ACC112 (cell line): Measurements from ENCODE around the gene OTOG.

Experiments
- H2AFZ ChIP-seq: fragments of 200-600 bp; sonication (generic); one replicate; pipeline ENCODE4 v1.6.0; 2017; ENCODE audit warnings: antibody characterized with exemption, low read length; ENCODE audit not compliant: unreplicated experiment
- H3K27ac ChIP-seq: fragments of 200-600 bp; sonication (generic); 2 replicates; pipeline ENCODE4 v1.5.1; 2014; ENCODE audit warnings: low read depth, mild to moderate bottlenecking, antibody characterized with exemption, low read length, moderate library complexity
- H3K27me3 ChIP-seq: fragments of 200-600 bp; sonication (generic); 2 replicates; pipeline ENCODE4 v1.6.1; 2014; ENCODE audit warnings: mild to moderate bottlenecking, antibody characterized with exemption, low read length, moderate library complexity, mixed read lengths; ENCODE audit not compliant: insufficient read depth
- H3K36me3 ChIP-seq: fragments of 200-600 bp; sonication (generic); 2 replicates; pipeline ENCODE4 v1.6.1; 2016; ENCODE audit warnings: mild to moderate bottlenecking, antibody characterized with exemption, low read length, moderate library complexity, mixed read lengths; ENCODE audit not compliant: insufficient read depth
- H3K4me1 ChIP-seq: fragments of 200-600 bp; sonication (generic); one replicate; pipeline ENCODE4 v1.6.1; 2016; ENCODE audit warnings: low read length, mixed read lengths; ENCODE audit not compliant: insufficient read depth, unreplicated experiment, control insufficient read depth
- H3K4me3 ChIP-seq: fragments of 200-600 bp; sonication (generic); 2 replicates; pipeline ENCODE4 v1.5.1; 2014; ENCODE audit warnings: mild to moderate bottlenecking, low read depth, low read length
- H3K79me2 ChIP-seq: fragments of 200-600 bp; sonication (generic); one replicate; pipeline ENCODE4 v1.6.0; 2016; ENCODE audit warnings: low read length; ENCODE audit not compliant: control insufficient read depth, unreplicated experiment, insufficient read depth

OTOG gene

DNA sequence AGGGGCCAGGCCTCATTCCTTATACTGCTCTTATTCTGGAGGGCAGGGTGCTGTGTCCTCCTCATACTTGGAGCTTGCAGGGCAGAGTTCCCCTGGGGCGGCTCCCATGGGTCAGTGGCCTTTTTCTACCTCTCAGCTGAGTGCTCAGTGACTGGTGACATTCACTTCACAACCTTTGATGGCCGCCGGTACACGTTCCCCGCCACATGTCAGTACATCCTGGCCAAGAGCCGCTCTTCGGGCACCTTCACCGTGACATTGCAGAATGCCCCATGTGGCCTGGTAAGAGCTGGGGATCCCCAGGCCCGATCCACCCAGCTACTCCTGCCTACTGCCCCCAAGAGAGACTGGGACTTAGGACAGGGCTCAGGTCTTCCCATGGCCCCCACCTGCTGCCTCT lies 14.5 kb downstream of the OTOG start:
- H3K4me3 ChIP-seq = no peak overlapping the region
- no peak overlapping the region for H2AFZ ChIP-seq
- no peaks in the 10 kb centered on the region for H3K4me1 ChIP-seq
- H3K27me3 ChIP-seq = peaks cover 64% of the 10 kb centered on the region
- H3K27ac ChIP-seq = no peak overlapping the region
- no peaks in the 10 kb centered on the region for H3K79me2 ChIP-seq
- H3K36me3 ChIP-seq = no peaks in the 10 kb centered on the region

DNA sequence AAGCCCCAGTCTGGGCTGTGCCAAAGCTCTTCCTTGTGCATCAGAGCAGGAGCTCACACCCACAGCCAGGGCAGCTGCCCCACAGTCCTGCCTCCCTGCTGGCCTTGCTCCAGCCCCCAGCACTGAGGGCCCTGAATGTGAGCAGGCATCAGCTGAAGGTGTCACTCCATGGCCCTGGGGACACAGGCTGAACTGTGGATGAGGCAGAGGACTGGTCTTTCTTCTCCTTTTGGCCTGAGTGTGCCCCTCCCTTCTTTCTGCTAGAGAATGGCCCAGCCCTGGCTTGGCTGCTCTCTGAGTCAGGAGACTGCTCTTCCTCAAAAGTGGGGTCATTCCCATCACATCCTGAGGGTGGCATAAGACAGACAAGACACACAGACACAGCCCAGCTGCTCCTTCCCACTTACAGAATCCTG lies 16.2 kb downstream of the OTOG start:
- Histone ChIP-seq H3K27me3 (peaks cover 58% of the 10 kb centered on the region), H3K27ac (no peak overlapping the region), H2AFZ (no peak overlapping the region), H3K4me1 (no peaks in the 10 kb centered on the region), H3K36me3 (no peaks in the 10 kb centered on the region), H3K4me3 (no peak overlapping the region), H3K79me2 (no peaks in the 10 kb centered on the region)

DNA sequence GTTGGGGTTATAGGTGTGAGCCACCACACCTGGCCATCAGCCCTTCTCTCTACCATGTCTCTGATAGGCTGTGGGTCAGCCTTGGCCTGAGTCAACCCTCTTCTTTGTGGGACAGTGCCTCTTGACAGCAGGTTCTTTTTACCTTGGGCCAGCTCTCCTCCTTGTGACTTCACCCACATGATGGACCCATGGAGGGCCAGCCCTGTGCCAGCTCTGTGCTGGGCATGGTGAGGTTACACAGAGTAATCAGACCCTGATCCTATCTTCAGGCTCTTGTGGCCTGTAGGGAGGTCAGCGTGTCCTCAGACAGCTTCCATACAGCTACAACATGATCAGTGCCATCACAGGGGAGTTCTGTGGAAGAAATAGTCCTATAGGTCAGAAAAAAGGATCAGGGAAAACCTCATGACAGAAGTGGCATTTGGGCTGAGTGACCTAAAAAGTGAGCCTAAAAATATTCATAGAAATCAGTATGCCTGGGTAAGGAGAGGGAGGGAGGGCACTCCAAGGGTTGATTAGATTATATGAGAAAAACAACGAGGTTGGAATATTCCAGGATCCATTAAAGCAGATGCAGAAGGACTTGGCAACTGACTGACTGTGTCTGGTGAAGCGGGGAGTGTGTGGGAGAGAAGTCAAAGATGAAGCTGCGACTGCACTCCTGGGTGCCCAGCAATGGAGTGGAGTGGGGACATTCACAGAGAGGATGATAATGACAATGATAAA lies 17.1 kb downstream of the OTOG start:
- no peaks in the 10 kb centered on the region for H3K36me3 ChIP-seq

DNA sequence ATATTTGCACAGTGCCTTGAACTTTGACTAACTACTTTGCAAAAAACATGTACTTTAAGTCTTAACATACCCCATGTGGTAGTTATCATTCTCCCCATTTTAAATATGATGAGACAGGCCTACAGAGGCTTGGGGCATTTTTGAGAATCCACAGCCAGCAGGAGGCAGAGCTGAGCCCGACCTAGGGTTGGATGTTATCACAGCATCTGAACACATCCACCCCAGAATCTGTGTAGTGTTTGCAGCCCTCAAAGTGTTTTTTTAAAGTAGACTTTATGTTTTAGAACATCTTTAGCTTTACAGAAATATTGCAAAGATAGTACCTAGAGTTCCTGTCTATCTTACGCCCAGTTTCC lies 17.6 kb downstream of the OTOG start:
- H3K27me3 ChIP-seq = peaks cover 59% of the 10 kb centered on the region
- H2AFZ ChIP-seq = no peak overlapping the region
- H3K27ac ChIP-seq = no peak overlapping the region
- no peak overlapping the region for H3K4me3 ChIP-seq
- H3K36me3 ChIP-seq = no peaks in the 10 kb centered on the region
- H3K4me1 ChIP-seq = no peaks in the 10 kb centered on the region
- H3K79me2 ChIP-seq = no peaks in the 10 kb centered on the region

More for the DNA sequence above, 17.1 kb downstream of the OTOG start:
- Histone ChIP-seq H2AFZ (no peak overlapping the region), H3K4me1 (no peaks in the 10 kb centered on the region), H3K27me3 (peaks cover 58% of the 10 kb centered on the region), H3K27ac (no peak overlapping the region), H3K4me3 (no peak overlapping the region), H3K79me2 (no peaks in the 10 kb centered on the region)

DNA sequence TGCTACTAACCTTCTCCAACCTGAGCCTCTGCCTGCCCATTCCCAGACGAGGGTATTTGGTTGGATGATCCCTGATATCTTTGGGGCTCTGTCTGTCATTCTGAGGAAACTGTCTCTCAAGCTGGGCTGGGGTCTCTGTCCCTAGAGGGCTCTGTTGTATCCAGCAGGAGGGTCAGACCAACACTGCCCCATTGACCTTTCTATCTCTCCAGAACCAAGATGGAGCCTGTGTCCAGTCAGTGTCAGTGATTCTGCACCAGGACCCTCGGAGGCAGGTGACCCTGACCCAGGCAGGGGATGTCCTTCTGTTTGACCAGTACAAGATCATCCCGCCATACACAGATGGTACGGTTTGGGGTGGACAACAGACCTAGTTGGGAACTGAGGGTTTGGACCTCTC lies 21.9 kb downstream of the OTOG start:
- Histone ChIP-seq H3K27ac (no peak overlapping the region), H2AFZ (no peak overlapping the region), H3K4me1 (no peaks in the 10 kb centered on the region), H3K79me2 (no peaks in the 10 kb centered on the region), H3K4me3 (no peak overlapping the region), H3K36me3 (no peaks in the 10 kb centered on the region), H3K27me3 (peaks cover 84% of the 10 kb centered on the region)

DNA sequence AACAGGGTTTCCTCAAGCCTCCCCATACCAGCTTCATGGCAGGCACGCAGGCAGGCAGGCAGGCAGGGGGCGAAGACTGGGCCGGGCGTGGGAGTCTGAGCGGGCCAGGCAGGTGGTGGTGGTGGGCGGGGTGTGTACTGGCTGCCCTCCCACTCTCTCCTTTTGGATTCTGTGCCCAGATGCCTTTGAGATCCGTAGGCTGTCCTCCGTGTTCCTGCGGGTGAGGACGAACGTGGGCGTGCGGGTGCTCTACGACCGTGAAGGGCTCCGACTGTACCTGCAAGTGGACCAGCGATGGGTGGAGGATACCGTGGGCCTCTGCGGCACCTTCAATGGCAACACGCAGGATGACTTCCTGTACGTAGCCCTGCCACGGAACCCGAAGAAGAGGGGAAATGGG lies 23.0 kb downstream of the OTOG start:
- Histone ChIP-seq H3K79me2 (no peaks in the 10 kb centered on the region), H2AFZ (no peak overlapping the region), H3K27ac (no peak overlapping the region), H3K27me3 (peaks cover 84% of the 10 kb centered on the region), H3K4me1 (no peaks in the 10 kb centered on the region), H3K4me3 (no peak overlapping the region), H3K36me3 (no peaks in the 10 kb centered on the region)

DNA sequence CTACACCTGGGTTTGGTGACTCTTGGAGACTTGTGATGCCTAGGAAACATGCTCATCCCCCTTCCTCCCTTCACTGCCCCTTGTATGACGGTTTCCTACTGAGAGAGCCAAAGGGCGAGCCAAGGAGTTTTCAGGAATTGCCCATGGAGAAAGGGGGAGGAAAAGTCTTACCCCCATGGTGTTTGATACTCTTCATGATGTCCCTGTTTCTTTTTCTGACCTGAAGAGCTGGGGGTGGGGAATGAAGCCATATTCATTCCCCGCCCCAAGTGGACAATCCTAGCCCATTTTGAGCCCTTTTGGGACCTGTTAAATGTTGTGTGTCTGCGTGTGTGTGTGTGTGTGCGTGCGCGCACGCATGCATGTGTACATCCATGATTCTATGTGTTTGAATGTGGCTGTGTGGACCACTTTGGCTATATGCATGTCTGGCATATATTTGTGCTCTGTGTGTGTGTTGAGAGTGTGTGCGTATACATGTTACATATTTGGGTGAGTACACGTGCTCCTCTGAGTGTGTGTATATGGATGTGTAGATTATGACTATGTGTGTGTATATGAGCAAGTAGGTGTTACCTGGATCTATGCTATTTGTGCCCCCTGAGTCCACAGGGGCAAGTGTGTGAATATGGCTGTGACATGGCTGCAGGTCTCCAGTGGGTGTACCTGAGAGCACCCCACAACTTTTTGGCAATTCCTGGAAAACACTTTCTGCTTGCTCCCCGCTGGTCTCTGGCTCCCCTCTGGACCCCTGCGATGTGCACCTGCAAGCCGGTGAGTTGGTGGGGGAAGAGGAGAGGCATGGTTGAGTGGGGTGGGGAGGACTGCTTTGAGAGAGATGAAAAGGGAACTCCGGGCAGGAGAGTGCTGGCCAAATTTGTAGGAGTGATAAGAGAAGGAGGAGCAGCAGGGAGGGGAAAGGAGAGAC lies 24.6 kb downstream of the OTOG start:
- Histone ChIP-seq H3K27ac (no peak overlapping the region), H3K4me3 (no peak overlapping the region), H2AFZ (no peak overlapping the region), H3K4me1 (no peaks in the 10 kb centered on the region), H3K36me3 (no peaks in the 10 kb centered on the region), H3K79me2 (no peaks in the 10 kb centered on the region), H3K27me3 (peaks cover 68% of the 10 kb centered on the region)

DNA sequence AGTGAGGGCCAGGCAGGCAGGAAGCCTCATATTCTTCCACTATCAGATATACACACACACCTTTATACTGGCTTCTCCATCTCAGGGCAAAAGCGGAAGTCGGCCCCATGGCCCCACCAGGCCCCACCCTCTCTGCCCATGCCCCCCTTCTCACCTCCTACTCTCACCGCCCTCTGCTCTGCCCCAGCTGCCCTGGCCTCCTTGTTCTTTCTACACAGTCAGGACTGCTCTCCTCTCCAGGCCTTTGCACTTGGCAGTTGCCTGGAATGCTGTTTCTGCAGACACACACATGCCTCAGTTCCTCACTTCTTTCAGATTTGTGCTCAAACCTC lies 25.3 kb downstream of the OTOG start:
- Histone ChIP-seq H3K4me3 (no peak overlapping the region), H3K27ac (no peak overlapping the region), H3K27me3 (peaks cover 63% of the 10 kb centered on the region), H3K79me2 (no peaks in the 10 kb centered on the region), H3K36me3 (no peaks in the 10 kb centered on the region), H3K4me1 (no peaks in the 10 kb centered on the region), H2AFZ (no peak overlapping the region)

DNA sequence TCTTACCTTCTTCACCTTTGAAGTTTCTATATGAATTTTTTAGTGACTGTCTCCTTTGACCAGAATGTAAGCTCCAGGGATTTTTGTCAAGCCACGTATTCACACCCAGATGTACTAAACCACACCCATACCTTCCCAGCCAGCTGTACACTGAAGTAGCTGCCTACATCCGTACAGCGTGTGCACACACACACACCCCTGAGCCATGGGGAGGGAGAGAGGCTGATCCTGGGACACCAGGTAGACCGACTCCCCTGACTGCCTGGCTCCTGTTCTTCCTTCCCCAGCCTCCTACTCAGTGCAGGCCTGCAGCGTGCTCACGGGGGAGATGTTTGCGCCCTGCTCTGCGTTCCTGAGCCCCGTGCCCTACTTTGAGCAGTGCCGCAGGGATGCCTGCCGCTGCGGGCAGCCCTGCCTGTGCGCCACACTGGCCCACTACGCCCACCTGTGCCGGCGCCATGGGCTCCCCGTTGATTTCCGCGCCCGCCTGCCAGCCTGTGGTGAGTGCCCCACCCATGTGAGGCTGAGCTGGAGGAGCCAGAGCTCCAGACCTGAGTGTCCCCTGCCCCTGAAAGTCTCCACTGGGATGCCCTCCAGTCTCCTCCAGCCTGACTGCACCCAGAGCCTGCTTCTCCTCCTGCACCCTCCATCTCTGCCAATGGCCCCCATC lies 25.9 kb downstream of the OTOG start:
- H3K4me3 ChIP-seq = no peak overlapping the region
- peaks cover 65% of the 10 kb centered on the region for H3K27me3 ChIP-seq
- no peak overlapping the region for H2AFZ ChIP-seq
- H3K36me3 ChIP-seq = no peaks in the 10 kb centered on the region
- H3K79me2 ChIP-seq = no peaks in the 10 kb centered on the region
- no peak overlapping the region for H3K27ac ChIP-seq
- no peaks in the 10 kb centered on the region for H3K4me1 ChIP-seq

DNA sequence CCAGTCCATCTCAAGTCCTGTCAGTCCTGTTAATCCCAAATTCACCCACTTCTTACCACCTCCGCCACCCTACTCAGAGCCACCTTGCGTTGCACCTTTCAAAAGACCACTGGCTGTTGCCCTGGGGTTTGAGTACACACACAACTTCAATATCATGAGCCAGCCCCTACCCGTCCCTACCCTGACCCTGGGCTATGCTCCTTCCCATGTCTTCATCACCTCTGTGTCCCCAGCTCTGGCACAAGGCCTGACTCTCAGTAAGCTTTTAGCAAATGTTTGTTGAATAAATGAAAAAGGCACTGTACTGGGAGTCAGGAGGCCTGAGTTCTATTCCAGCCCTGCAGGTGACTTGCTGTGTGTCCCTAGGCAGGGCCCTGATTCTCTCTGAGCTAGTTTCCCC lies 26.5 kb downstream of the OTOG start:
- H3K79me2 ChIP-seq = no peaks in the 10 kb centered on the region
- H3K4me1 ChIP-seq = no peaks in the 10 kb centered on the region
- no peak overlapping the region for H3K27ac ChIP-seq
- H3K36me3 ChIP-seq = no peaks in the 10 kb centered on the region
- no peak overlapping the region for H3K4me3 ChIP-seq
- H3K27me3 ChIP-seq = peaks cover 67% of the 10 kb centered on the region
- H2AFZ ChIP-seq = no peak overlapping the region
